Parathyroid adenoma (tissue), 2 donors: ENCODE data around the gene MED6.

Experiments used
- H2AFZ ChIP-seq: fragments of 300-600 bp; sonication (generic); one replicate; pipeline ENCODE4 v1.7.0; 2017; ENCODE audit warnings: antibody characterized with exemption, mild to moderate bottlenecking
- H3K27ac ChIP-seq: fragments of 300-600 bp; sonication (generic); one replicate; pipeline ENCODE4 v1.7.0; 2017
- H3K27me3 ChIP-seq: fragments of 300-600 bp; sonication (generic); one replicate; pipeline ENCODE4 v1.7.0; 2017; ENCODE audit warnings: low read length; ENCODE audit not compliant: control insufficient read depth, insufficient read depth
- H3K36me3 ChIP-seq: fragments of 300-600 bp; sonication (generic); one replicate; pipeline ENCODE4 v1.7.0; 2017; ENCODE audit warnings: low read length; ENCODE audit not compliant: control insufficient read depth, insufficient read depth
- H3K4me1 ChIP-seq: fragments of 300-600 bp; sonication (generic); one replicate; pipeline ENCODE4 v1.7.0; 2017; ENCODE audit warnings: control low read depth
- H3K4me2 ChIP-seq: fragments of 300-600 bp; sonication (generic); one replicate; pipeline ENCODE4 v1.7.0; 2017; ENCODE audit warnings: low read length
- H3K4me3 ChIP-seq: fragments of 300-600 bp; sonication (generic); one replicate; pipeline ENCODE4 v1.7.0; 2017; ENCODE audit warnings: low read depth, low read length
- H3K79me2 ChIP-seq: fragments of 300-600 bp; sonication (generic); one replicate; pipeline ENCODE4 v1.7.0; 2017; ENCODE audit warnings: control low read depth
- H3K9ac ChIP-seq: fragments of 300-600 bp; sonication (generic); one replicate; pipeline ENCODE4 v1.7.0; 2017; ENCODE audit warnings: mild to moderate bottlenecking
- H3K9me3 ChIP-seq: fragments of 300-600 bp; sonication (generic); one replicate; pipeline ENCODE4 v1.7.0; 2017; ENCODE audit warnings: low read length; ENCODE audit not compliant: control insufficient read depth
- CTCF ChIP-seq: fragments of 300-600 bp; sonication (generic); IDR thresholded peaks from one replicate; pipeline ENCODE4 v1.7.0; 2017; ENCODE audit warnings: antibody characterized with exemption, mild to moderate bottlenecking
- donor health status: primary hyperparathyroidism.

MED6 gene

GRCh38 chr14:70536830-70537229, 63.6 kb downstream of the MED6 start:
- Histone ChIP-seq H3K36me3 (no peaks in the 10 kb centered on the region), H3K4me2 (no peak overlapping the region)
- TF ChIP-seq CTCF, result no peak

GRCh38 chr14:70534904-70535303, 65.6 kb downstream of the MED6 start, which contains the start of gene ADAM20:
Gene ADAM20 (minus strand): TSS chr14:70535004. CDS start chr14:70524757, 10,247 bp downstream.
- TF ChIP-seq CTCF, result no peak
- H3K4me1 ChIP-seq, result no peaks in the 10 kb centered on the region
- no peaks in the 10 kb centered on the region for H3K27me3 ChIP-seq
- no peak within 1 kb of the TSS for H3K4me2 ChIP-seq
- H3K9ac ChIP-seq, result no peak within 1 kb of the TSS
- no peaks in the 10 kb centered on the region for H3K9me3 ChIP-seq
- no peak within 1 kb of the TSS for H2AFZ ChIP-seq
- no peaks in the 10 kb centered on the region for H3K79me2 ChIP-seq
- no peak within 1 kb of the TSS for H3K4me3 ChIP-seq
- H3K27ac ChIP-seq, result no peak within 1 kb of the TSS
- H3K36me3 ChIP-seq, result no peaks in the 10 kb centered on the region

More at GRCh38 chr14:70536830-70537229, 63.6 kb downstream of the MED6 start:
- no peak overlapping the region for H3K27ac ChIP-seq
- no peak overlapping the region for H2AFZ ChIP-seq
- no peaks in the 10 kb centered on the region for H3K4me1 ChIP-seq
- H3K9ac ChIP-seq, result no peak overlapping the region
- no peaks in the 10 kb centered on the region for H3K9me3 ChIP-seq
- no peak overlapping the region for H3K4me3 ChIP-seq
- no peaks in the 10 kb centered on the region for H3K79me2 ChIP-seq
- no peaks in the 10 kb centered on the region for H3K27me3 ChIP-seq
